CD8-positive, alpha-beta memory T cell (primary cell): ENCODE results near the gene DAO. TPM values are rescaled to one million over a fixed set of nuclear protein-coding genes. Genes with fewer than 3 reads are reported as not detected.

ENCODE experiments used
- CTCF ChIA-PET: fragments of 350-600 bp; sonication (Branson Sonifier 250); formaldehyde crosslinking; loops from one replicate; lab custom pipeline; 2021; ENCODE audit warnings: antibody characterized with exemption; lab: Charles Lee
- POLR2A ChIA-PET: fragments of 350-600 bp; sonication (Branson Sonifier 250); formaldehyde crosslinking; loops from one replicate; lab custom pipeline; 2021; ENCODE audit warnings: antibody characterized with exemption; lab: Charles Lee
- DNase-seq, 5 donors: peaks; one replicate each; pipeline versions ENCODE4 v3.0.0 to v3.0.0-alpha.2; 2020 to 2022; ENCODE audit warnings: mixed read lengths in 1 of 5
- H3K27ac ChIP-seq: one replicate; pipeline ENCODE4 v1.7.0; 2013; ENCODE audit warnings: low read depth, mild to moderate bottlenecking, low read length, moderate library complexity
- H3K27me3 ChIP-seq: 2 replicates; pipeline ENCODE4 v1.7.0; 2013; ENCODE audit warnings: low read length, mild to moderate bottlenecking; ENCODE audit not compliant: insufficient read depth, poor library complexity, severe bottlenecking
- H3K36me3 ChIP-seq: 2 replicates; pipeline ENCODE4 v1.7.0; 2013; ENCODE audit warnings: mild to moderate bottlenecking, low read length, moderate library complexity; ENCODE audit not compliant: insufficient read depth
- H3K4me1 ChIP-seq: 2 replicates; pipeline ENCODE4 v1.7.0; 2013; ENCODE audit warnings: mild to moderate bottlenecking, low read length, moderate library complexity; ENCODE audit not compliant: insufficient read depth
- H3K4me3 ChIP-seq: 2 replicates; pipeline ENCODE4 v1.7.0; 2013; ENCODE audit warnings: mild to moderate bottlenecking, low read length
- H3K9me3 ChIP-seq: 2 replicates; pipeline ENCODE4 v1.7.0; 2013; ENCODE audit warnings: mild to moderate bottlenecking, low read length
- H3K27ac Mint-ChIP-seq, 8 donors: one replicate each; pipeline ENCODE4 v1.8.0; 2020 to 2021; ENCODE audit warnings: mixed read lengths in 8 of 8, mild to moderate bottlenecking in 6 of 8, inconsistent platforms in 3 of 8, moderate library complexity in 3 of 8
- H3K27me3 Mint-ChIP-seq, 2 donors: one replicate each; pipeline ENCODE4 v1.8.0; 2020 to 2021; ENCODE audit warnings: mixed read lengths in 2 of 2, mild to moderate bottlenecking in 1 of 2, moderate library complexity in 1 of 2
- H3K36me3 Mint-ChIP-seq, 3 donors: one replicate each; pipeline ENCODE4 v1.8.0; 2020 to 2021; ENCODE audit warnings: mixed read lengths in 3 of 3, inconsistent platforms in 1 of 3, mild to moderate bottlenecking in 1 of 3
- H3K4me1 Mint-ChIP-seq, 3 donors: one replicate each; pipeline ENCODE4 v1.8.0; 2020 to 2021; ENCODE audit warnings: mixed read lengths in 3 of 3, inconsistent platforms in 1 of 3, mild to moderate bottlenecking in 1 of 3
- H3K4me3 Mint-ChIP-seq, 7 donors: one replicate each; pipeline ENCODE4 v1.8.0; 2020 to 2021; ENCODE audit warnings: mixed read lengths in 7 of 7, mild to moderate bottlenecking in 6 of 7, moderate library complexity in 4 of 7, inconsistent platforms in 2 of 7
- H3K9me3 Mint-ChIP-seq, 5 donors: one replicate each; pipeline ENCODE4 v1.8.0; 2020 to 2022; ENCODE audit warnings: mixed read lengths in 5 of 5, mild to moderate bottlenecking in 3 of 5, moderate library complexity in 2 of 5, inconsistent platforms in 1 of 5
- polyA plus RNA-seq: library from polyadenylated mRNA; unstranded; fragments of 300-500 nt; fragmentation: Illumina TruSeq; gene quantifications from one replicate; pipeline ENCODE4 v1.2.3, GENCODE V29; 2021
- total RNA-seq, 2 experiments: library from RNA; stranded (reverse); gene quantifications; one replicate each; pipeline ENCODE4 v1.2.3, GENCODE V29; 2021

The DAO gene
- total and polyA plus RNA-seq, 3 experiments from 2014 or later, result not detected

DNA sequence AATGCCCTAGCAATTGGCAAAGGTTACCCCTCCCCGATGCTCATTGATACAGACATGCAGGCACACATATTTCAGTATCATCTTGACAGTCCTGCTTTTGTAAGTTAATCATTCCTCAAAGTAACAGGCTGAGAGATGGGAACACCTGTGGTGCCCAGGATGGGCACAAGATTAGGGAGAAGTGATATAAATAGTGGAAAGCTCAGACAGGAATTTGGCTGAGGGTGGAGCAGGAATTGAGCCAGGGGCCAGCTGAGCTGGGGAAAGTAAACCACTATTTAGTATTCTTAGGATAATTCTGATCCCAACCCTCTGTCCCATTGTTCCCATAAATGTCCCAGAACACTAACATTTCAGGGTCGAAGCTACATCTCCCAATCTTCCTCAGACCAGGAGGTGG is 38.3 kb downstream of the DAO start:
- Mint-ChIP-seq H3K36me3 (no peaks in the 10 kb centered on the region), H3K4me3 (no peak overlapping the region), H3K27ac (no peak overlapping the region), H3K27me3 (peaks cover 1 to 3% of the 10 kb centered on the region in 2 donors), H3K9me3 (peaks cover 0 to 2% (median 2%) of the 10 kb centered on the region in 5 donors), H3K4me1 (no peaks in the 10 kb centered on the region)
- POLR2A ChIA-PET, result no interaction called here
- DNase-seq, result no peak
- Histone ChIP-seq H3K4me3 (no peak overlapping the region), H3K27me3 (no peaks in the 10 kb centered on the region), H3K27ac (no peak overlapping the region), H3K4me1 (no peaks in the 10 kb centered on the region), H3K9me3 (no peaks in the 10 kb centered on the region), H3K36me3 (no peaks in the 10 kb centered on the region)
- CTCF ChIA-PET, result no interaction called here

DNA sequence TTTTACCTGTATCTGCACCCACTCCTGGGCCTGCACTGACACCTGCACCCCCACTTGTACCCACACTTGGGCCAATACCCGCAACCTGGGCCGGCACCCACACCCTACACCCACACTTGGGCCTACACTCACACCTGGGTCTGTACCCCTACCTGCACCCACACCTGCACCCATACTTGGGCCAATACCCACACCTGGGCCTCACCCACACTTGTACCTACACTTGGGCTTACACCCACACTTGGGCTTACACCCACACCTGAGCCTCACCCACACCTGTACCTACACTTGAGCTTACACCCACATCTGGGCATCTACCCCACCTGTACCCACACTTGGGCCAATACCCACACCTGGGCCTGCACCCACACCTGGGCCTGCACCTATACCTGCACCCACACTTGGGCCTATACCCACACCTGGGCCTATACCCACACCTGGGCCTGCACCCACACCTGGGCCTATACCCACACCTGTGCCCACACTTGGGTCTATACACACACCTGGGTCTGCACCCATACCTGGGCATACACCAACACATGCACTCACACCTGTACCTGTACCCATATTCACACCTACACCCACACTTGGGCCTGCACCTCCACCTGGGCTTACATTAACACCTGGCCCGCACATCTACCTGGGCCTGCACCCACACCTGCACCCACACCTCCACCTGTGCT is 39.2 kb downstream of the DAO start:
- Histone ChIP-seq H3K36me3 (no peaks in the 10 kb centered on the region), H3K9me3 (no peaks in the 10 kb centered on the region), H3K4me1 (no peaks in the 10 kb centered on the region), H3K27me3 (no peaks in the 10 kb centered on the region), H3K4me3 (no peak overlapping the region), H3K27ac (no peak overlapping the region)
- Mint-ChIP-seq H3K4me3 (no peak overlapping the region), H3K36me3 (no peaks in the 10 kb centered on the region), H3K27ac (peak overlapping the region in 1 of 8 donors; percentile 42), H3K9me3 (peaks cover 0 to 3% (median 2%) of the 10 kb centered on the region in 5 donors), H3K4me1 (no peaks in the 10 kb centered on the region), H3K27me3 (peaks cover 1 to 3% of the 10 kb centered on the region in 2 donors)
- ChIA-PET POLR2A (no interaction called here), CTCF (no interaction called here)
- DNase-seq, result no peak

- POLR2A ChIA-PET, result no interaction called here
- Histone ChIP-seq H3K9me3 (no peaks in the 10 kb centered on the region), H3K27ac (no peak overlapping the region), H3K4me1 (no peaks in the 10 kb centered on the region), H3K36me3 (no peaks in the 10 kb centered on the region), H3K4me3 (no peak overlapping the region), H3K27me3 (no peaks in the 10 kb centered on the region)
- peaks cover 0 to 5% of the 10 kb centered on the region in 2 donors for H3K27me3 Mint-ChIP-seq
- H3K36me3 Mint-ChIP-seq, result peaks cover 0 to 1% (median 0%) of the 10 kb centered on the region in 3 donors
- peaks cover 0 to 4% (median 2%) of the 10 kb centered on the region in 5 donors for H3K9me3 Mint-ChIP-seq
- DNase-seq, result no peak
- H3K4me1 Mint-ChIP-seq, result no peaks in the 10 kb centered on the region
- CTCF ChIA-PET, result no interaction called here
- H3K4me3 Mint-ChIP-seq, result no peak overlapping the region
- H3K27ac Mint-ChIP-seq, result no peak overlapping the region
Observed at GRCh38 chr12:108921946-108922345, 42.1 kb downstream of the DAO start.

DNA sequence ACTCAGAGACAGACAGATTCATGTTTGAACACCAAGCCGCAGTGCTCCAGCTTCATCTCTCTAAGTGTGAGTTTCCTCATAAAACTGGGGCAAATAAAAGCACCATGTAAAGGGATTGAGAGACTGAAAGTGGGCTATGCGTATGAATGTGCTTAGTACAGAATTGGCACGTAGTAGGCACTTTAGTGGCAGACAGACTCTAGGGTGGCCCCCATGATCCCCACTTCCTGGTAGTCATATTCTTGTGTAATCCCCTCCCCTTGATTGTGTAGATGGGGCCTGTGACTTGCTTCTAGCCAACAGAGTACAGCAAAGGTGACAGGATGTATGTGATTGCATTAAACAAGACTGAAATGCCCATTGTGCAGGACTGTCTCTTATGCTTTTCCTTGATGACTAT is 43.0 kb downstream of the DAO start:
- Mint-ChIP-seq H3K4me1 (no peaks in the 10 kb centered on the region), H3K27me3 (peaks cover 0 to 8% of the 10 kb centered on the region in 2 donors), H3K9me3 (peaks cover 0 to 4% (median 2%) of the 10 kb centered on the region in 5 donors), H3K27ac (no peak overlapping the region), H3K4me3 (no peak overlapping the region), H3K36me3 (peaks cover 0 to 1% (median 0%) of the 10 kb centered on the region in 3 donors)
- CTCF ChIA-PET, result no interaction called here
- Histone ChIP-seq H3K9me3 (no peaks in the 10 kb centered on the region), H3K4me3 (no peak overlapping the region), H3K27me3 (no peaks in the 10 kb centered on the region), H3K4me1 (no peaks in the 10 kb centered on the region), H3K36me3 (no peaks in the 10 kb centered on the region), H3K27ac (no peak overlapping the region)
- POLR2A ChIA-PET, result no interaction called here
- no peak for DNase-seq

DNA sequence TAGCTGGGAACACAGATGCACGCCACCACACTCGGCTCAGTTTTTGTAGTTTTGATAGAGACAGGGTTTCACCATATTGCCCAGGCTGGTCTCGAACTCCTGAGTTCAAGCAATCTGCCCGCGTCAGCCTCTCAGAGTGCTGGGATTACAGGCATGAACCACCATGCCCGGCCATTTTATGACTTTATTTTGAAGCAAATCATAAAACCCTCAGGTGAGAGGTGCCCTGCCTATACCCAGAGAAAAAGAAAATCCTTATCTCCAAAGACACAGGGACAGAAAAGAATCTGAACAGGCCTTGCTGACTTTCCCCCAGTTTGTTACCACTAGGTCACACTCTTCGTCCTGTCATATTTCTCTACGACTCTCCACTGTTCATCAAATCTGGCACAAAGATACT is 48.8 kb downstream of the DAO start:
- no peaks in the 10 kb centered on the region for H3K4me1 ChIP-seq
- H3K27me3 Mint-ChIP-seq, result peaks cover 0 to 9% of the 10 kb centered on the region in 2 donors
- H3K36me3 ChIP-seq, result no peaks in the 10 kb centered on the region
- no peak overlapping the region for H3K4me3 ChIP-seq
- no peak overlapping the region for H3K27ac ChIP-seq
- H3K9me3 ChIP-seq, result no peaks in the 10 kb centered on the region
- ChIA-PET CTCF (no interaction called here), POLR2A (no interaction called here)
- peaks cover 0 to 2% (median 0%) of the 10 kb centered on the region in 5 donors for H3K9me3 Mint-ChIP-seq
- H3K27me3 ChIP-seq, result no peaks in the 10 kb centered on the region
- H3K4me1 Mint-ChIP-seq, result no peaks in the 10 kb centered on the region
- no peak overlapping the region for H3K4me3 Mint-ChIP-seq
- no peak overlapping the region for H3K27ac Mint-ChIP-seq
- peaks cover 0 to 1% (median 0%) of the 10 kb centered on the region in 3 donors for H3K36me3 Mint-ChIP-seq
- DNase-seq, result no peak

DNA sequence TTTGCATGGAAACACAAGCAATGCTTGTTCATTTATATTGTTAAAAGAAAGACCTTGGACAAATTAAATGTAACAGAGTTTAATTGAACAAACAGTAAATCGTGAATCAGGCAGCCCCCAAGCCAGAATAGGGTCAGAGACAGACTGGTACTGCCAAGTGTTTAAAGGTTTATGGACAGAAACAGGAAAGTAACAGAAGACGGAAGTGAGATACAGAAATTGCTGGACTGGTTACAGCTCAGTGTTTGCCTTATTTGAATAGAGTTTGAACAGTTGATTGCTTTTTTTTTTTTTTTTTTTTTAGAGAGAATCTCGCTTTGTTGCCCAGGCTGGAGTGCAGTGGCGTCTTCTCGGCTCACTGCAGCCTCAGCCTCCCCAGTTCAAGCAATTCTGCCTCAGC is 50.3 kb downstream of the DAO start:
- no peak overlapping the region for H3K27ac ChIP-seq
- H3K36me3 ChIP-seq, result no peaks in the 10 kb centered on the region
- H3K4me1 Mint-ChIP-seq, result no peaks in the 10 kb centered on the region
- ChIA-PET POLR2A (no interaction called here), CTCF (no interaction called here)
- H3K9me3 Mint-ChIP-seq, result peaks cover 0 to 2% (median 0%) of the 10 kb centered on the region in 5 donors
- no peaks in the 10 kb centered on the region for H3K4me1 ChIP-seq
- H3K36me3 Mint-ChIP-seq, result peaks cover 0 to 1% (median 0%) of the 10 kb centered on the region in 3 donors
- H3K27me3 Mint-ChIP-seq, result peaks cover 0 to 10% of the 10 kb centered on the region in 2 donors
- H3K9me3 ChIP-seq, result no peaks in the 10 kb centered on the region
- H3K4me3 ChIP-seq, result no peak overlapping the region
- no peak overlapping the region for H3K4me3 Mint-ChIP-seq
- no peak for DNase-seq
- no peak overlapping the region for H3K27ac Mint-ChIP-seq
- no peaks in the 10 kb centered on the region for H3K27me3 ChIP-seq

GRCh38 chr12:108930756-108931155 is 50.9 kb downstream of the DAO start:
- H3K9me3 ChIP-seq, result no peaks in the 10 kb centered on the region
- no peak overlapping the region for H3K4me3 ChIP-seq
- ChIA-PET CTCF (no interaction called here), POLR2A (no interaction called here)
- H3K36me3 ChIP-seq, result no peaks in the 10 kb centered on the region
- no peaks in the 10 kb centered on the region for H3K36me3 Mint-ChIP-seq
- no peaks in the 10 kb centered on the region for H3K27me3 ChIP-seq
- H3K4me3 Mint-ChIP-seq, result no peak overlapping the region
- no peaks in the 10 kb centered on the region for H3K4me1 Mint-ChIP-seq
- peaks cover 0 to 2% (median 0%) of the 10 kb centered on the region in 5 donors for H3K9me3 Mint-ChIP-seq
- H3K27ac Mint-ChIP-seq, result no peak overlapping the region
- H3K27ac ChIP-seq, result no peak overlapping the region
- H3K27me3 Mint-ChIP-seq, result peaks cover 4 to 7% of the 10 kb centered on the region in 2 donors
- DNase-seq, result no peak
- H3K4me1 ChIP-seq, result no peaks in the 10 kb centered on the region

DNA sequence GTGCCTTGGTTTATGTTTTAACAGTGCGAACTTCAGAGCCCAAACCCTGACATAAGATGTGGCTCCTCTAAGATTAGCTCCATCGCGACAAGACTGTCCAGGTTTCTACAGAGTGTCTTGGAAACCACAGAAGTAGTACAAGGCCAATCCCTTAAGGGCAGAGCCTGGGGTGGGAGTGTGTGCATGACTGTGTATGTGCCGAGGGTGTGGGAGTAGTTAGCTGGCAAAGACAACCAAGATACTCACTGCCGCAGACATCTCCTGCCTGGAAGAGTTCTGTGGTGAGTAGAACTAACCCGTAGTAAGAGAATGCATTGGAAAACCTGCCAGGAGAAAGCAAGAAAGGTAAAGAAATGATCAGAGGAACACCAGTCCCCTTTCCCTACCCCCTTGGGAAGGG is 54.1 kb downstream of the DAO start:
- no peaks in the 10 kb centered on the region for H3K36me3 ChIP-seq
- no peaks in the 10 kb centered on the region for H3K27me3 ChIP-seq
- Mint-ChIP-seq H3K4me3 (no peak overlapping the region), H3K27me3 (peaks cover 6 to 15% of the 10 kb centered on the region in 2 donors), H3K36me3 (no peaks in the 10 kb centered on the region), H3K9me3 (no peaks in the 10 kb centered on the region), H3K27ac (no peak overlapping the region), H3K4me1 (no peaks in the 10 kb centered on the region)
- H3K4me3 ChIP-seq, result no peak overlapping the region
- DNase-seq, result no peak
- CTCF ChIA-PET, result no interaction called here
- H3K27ac ChIP-seq, result no peak overlapping the region
- H3K4me1 ChIP-seq, result no peaks in the 10 kb centered on the region
- POLR2A ChIA-PET, result no interaction called here
- H3K9me3 ChIP-seq, result no peaks in the 10 kb centered on the region
